IPS-11a (cell line): ENCODE results near the gene IFNAR2.
A peak's percentile ranks its signal among the peaks of the same experiment; 100 is the strongest.

Source experiments
- H3K4me3 ChIP-seq: one replicate; pipeline ENCODE4 v1.5.1; 2013; ENCODE audit warnings: low read depth, low read length, control low read depth

IFNAR2 gene

GRCh38 chr21:33266050-33266788, 36.5 kb downstream of the IFNAR2 start, which contains the start of gene IL10RB:
Gene IL10RB, plus strand, starts transcription at chr21:33266367. Its CDS starts 99 bp downstream, at chr21:33266466.
- peak within 1 kb of the TSS; percentile 63 for H3K4me3 ChIP-seq

- peak overlapping the region; percentile 63 for H3K4me3 ChIP-seq
Measured at GRCh38 chr21:33266789-33267135, 37.0 kb downstream of the IFNAR2 start.

DNA sequence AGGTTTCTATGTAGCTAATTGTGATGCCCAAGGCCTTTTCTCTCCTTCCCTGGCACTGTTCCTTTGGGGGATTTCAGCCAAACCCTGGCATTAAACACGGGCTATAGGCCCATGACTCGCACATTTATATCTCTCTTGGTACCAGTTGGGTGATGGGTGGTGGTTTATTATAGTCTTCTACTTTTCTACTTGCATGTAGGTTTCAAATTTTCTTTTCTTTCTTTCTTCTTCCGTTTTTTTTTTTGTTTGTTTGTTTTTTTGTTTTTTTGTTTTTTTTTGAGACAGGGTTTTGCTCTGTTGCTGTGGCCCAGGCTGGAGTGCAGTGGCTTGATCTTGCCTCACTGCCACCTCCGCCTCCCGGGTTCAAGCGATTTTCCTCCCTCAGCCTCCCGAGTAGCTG, 37.5 kb downstream of the IFNAR2 start:
- no peak overlapping the region for H3K4me3 ChIP-seq

DNA sequence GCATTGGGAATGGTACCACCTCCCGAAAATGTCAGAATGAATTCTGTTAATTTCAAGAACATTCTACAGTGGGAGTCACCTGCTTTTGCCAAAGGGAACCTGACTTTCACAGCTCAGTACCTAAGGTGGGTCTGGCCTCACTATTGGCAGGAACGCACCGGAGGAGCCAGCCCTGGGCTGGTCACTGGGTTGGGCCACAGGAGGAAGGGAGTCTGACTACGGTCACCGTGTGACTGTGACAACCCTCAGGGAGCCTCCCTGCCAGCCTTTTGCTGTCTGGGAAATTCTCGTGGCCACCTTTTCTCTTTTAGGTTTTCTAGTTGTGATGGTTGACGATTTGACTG, 38.6 kb downstream of the IFNAR2 start:
- no peak overlapping the region for H3K4me3 ChIP-seq

DNA sequence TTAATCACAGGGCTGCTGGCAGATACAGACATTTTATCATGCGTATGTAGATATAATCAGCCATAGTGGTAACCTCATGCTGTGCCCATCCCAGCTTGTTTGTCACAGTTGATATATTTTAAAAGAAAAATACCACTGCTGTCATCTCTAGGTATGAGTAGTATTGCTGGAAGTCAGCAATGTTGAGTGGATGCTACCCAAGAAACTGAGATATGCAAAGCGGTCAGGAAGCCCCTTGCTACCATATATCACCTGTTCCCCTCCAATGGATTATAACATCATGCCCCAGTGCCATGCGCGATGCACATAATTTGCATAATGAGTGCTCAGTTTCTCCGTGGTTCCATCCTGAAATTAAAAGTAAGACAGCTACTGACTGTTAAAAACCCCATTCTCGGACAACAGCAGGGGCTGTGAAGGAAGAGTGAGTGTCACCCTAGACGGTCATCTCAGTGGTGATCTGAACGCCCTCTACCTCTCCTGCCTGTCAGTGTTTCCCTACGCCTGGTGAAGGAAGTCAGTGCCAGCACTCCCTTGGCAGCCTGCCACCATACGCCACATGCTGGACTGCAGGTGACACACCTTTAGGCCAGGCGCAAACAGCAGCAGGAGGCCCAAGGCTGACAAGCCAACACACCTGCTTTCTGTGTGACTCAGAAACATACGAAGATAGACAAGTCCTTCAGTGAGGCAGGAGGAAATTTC, 39.2 kb downstream of the IFNAR2 start:
- no peak overlapping the region for H3K4me3 ChIP-seq

DNA sequence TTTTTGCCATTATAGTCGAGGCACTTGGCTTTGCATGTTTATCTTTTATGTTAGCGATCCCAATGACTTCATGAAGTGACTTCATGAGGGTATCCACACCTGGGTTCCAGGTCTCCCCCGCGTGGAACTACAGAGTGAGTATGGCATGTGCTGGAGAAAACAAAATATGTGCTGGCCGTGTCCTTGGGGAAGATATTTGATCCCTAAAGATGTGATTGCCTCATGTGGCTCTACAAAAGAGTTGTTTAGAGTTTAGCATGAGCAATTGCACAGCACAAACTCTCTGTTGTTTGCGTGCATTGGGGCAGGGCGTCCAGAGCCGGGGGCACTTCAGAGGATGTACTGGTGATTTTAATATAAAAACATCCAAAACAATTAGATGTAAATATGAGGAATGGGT, 41.2 kb downstream of the IFNAR2 start:
- no peak overlapping the region for H3K4me3 ChIP-seq

- no peak overlapping the region for H3K4me3 ChIP-seq
Measured at GRCh38 chr21:33273044-33273443, 43.3 kb downstream of the IFNAR2 start.

DNA sequence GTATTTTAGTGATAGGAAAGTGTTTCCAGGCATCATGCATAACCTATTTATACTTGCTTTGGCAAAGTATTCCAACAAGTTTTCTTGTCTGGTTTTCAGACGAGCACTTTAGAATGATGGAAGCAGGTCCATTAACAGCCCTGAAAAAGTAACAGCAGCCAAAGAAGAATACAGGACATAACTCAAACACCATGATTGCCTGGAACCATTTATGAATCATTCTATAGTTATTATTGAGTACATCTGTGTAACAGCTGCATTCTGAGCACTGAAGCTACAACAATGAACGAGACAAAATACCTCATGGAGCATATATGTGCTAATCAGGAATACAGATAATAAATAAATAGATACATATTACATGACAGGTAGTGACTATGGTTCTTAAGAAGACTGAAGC, 49.0 kb downstream of the IFNAR2 start:
- no peak overlapping the region for H3K4me3 ChIP-seq

- H3K4me3 ChIP-seq = no peak overlapping the region
Measured at GRCh38 chr21:33279330-33279820, 49.6 kb downstream of the IFNAR2 start.
